ENCODE measurements around the gene ZNF2.

ZNF2 gene

GRCh38 chr2:95206096-95206495 is 40.5 kb downstream of the ZNF2 start:
- DNase-seq (ENCODE audit: low spot score) = peak; percentile 34

GRCh38 chr2:95207111-95207961 is 41.7 kb downstream of the ZNF2 start, which contains the start of gene ZNF892:
ZNF892 (plus strand) TSS chr2:95207521; CDS start chr2:95207816, 295 bp downstream.
- peak; percentile 97 for DNase-seq (ENCODE audit: low spot score)

DNA sequence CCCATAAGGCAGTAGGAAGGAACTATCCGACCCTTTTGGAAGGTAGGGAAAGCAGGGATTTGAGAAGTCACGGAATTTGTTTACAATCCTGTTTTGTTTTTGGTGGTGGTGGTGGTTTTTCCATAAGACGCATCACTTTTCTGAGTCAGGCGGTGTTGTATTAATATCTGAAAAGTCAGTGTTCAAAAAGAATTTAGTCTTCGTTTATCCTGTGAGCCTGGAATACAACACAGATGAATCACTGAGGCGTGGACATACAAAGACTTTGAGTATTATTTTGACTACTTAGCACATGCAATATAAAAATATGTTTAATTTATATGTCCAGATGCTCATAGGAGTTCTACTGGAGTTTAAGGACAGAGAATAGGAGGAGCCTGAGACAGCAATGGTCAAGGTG is 42.5 kb downstream of the ZNF2 start:
- no peak for DNase-seq (ENCODE audit: low spot score)

DNA sequence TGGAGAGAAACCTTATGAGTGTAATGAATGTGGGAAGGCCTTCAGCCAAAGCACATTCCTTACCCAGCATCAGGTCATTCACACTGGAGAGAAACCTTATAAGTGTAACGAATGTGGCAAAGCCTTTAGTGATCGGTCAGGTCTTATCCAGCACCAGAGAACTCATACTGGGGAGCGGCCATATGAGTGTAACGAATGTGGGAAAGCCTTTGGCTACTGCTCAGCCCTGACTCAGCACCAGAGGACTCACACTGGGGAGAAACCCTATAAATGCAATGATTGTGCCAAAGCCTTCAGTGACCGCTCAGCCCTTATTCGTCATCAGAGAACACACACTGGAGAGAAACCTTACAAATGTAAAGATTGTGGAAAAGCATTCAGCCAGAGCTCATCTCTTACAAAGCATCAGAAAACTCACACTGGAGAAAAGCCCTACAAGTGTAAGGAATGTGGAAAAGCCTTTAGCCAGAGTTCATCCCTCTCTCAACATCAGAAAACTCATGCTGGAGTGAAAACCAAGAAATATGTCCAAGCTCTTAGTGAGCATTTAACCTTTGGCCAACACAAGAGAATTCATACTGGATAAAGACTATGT is 49.5 kb downstream of the ZNF2 start:
- DNase-seq (ENCODE audit: low spot score) = no peak

DNA sequence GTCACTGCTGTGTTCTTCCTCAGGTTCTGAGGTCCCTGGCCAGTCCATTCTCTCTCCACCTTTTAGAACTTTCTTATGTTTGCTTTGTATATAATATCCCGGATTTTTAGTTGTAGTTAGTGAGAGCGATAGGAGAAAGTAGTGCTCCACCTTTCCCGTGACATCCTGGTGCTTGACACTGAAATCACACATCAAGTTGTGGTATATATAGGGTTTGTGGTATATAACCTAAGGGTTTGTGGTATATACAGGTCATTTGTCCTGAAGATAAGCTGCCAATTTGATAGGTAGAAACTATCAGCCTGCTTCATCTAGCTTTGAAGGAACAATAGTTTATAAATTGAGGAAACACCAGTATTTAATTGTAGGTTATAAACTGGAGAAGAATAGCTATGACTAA is 54.8 kb downstream of the ZNF2 start:
- DNase-seq (ENCODE audit: low spot score) = no peak

GRCh38 chr2:95225658-95226057 is 60.0 kb downstream of the ZNF2 start:
- no peak for DNase-seq (ENCODE audit: low spot score)

DNA sequence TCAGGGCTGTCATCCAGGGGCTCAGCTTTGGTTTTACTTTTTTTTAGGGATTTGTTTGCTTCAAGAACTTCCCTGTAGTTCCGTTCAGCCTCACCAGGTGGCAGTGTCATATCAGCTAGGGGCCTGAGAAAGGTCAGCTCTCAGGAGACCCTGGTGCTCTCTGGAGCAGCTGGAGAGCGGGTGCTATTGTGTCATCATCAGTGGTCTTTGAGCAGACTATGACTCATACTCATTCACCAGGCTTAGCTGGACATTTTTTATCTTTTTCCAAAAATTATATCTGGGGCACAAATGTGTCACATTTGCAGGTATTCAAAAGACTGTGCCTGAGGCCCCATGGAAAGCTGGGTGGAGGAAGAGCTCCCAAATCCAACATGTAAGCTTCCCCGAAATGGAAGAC is 66.1 kb downstream of the ZNF2 start:
- DNase-seq (ENCODE audit: low spot score) = peak; percentile 85

GRCh38 chr2:95232232-95232631 is 66.6 kb downstream of the ZNF2 start:
- DNase-seq (ENCODE audit: low spot score) = no peak
